Measurements from ENCODE around the gene MYCN. TPM values are rescaled to one million over a fixed set of nuclear protein-coding genes. Genes with fewer than 3 reads are reported as not detected.

MYCN gene
- total RNA-seq, 4 donors from 2014 or later, result 0.57 to 3.8 (median 1.6) TPM

DNA sequence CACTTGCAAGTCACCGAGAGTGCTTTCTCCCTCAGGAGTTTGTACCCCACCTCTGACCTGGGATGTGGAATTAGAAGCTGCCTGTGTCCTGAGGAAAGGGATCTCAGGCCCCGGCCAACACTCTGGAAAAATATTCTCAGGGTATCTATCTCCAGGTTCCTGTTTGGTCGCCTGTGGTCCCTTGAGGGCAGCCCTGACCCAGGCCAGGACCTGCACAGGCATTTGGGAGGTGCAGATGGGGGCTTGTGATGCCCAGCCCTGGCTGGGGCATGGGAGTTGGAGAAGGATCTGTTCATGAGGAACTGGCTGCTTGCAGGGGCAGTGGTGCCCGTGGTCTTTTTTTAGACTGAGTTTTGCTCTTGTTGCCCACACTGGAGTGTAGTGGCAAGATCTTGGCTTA lies 46.3 kb downstream of the MYCN start:
- Histone ChIP-seq H3K27me3 (peaks cover 5% of the 10 kb centered on the region), H3K36me3 (no peaks in the 10 kb centered on the region), H3K27ac (no peak overlapping the region), H3K4me3 (no peak overlapping the region), H3K4me1 (no peaks in the 10 kb centered on the region), H3K9me3 (no peaks in the 10 kb centered on the region)
- DNase-seq (ENCODE audit: low spot score in 2 of 2), result no peak
- 73% methylated on average over 4 of the region's 4 CpGs for WGBS
- TF ChIP-seq EP300 (IDR thresholded peaks at IDR 0.05) (no peak), POLR2AphosphoS5 (IDR thresholded peaks at IDR 0.05) (no peak), POLR2A (IDR thresholded peaks at IDR 0.05) (no peak), CTCF (IDR thresholded peaks at IDR 0.05) (no peak)

DNA sequence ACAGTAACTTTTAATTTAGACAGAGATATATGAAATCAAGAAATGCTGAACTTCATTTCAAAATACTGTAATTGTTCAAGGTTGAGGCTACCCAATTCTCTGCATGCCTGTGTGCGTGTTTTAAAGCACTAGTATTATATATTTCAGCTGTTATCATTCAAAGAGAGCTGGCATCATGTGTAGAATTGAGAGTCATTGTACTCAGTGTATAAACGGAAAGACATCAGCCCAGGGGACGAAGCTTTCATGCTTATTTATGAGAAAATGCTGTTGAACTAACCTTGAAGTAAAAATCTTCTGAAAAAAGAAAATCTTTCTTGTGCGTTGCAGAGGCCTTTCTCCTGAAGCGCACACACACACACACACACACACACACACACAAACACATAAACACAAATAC lies 48.4 kb downstream of the MYCN start:
- no peak for DNase-seq (ENCODE audit: low spot score in 2 of 2)
- Histone ChIP-seq H3K4me3 (no peak overlapping the region), H3K27ac (no peak overlapping the region), H3K27me3 (peaks cover 5% of the 10 kb centered on the region), H3K36me3 (no peaks in the 10 kb centered on the region), H3K4me1 (no peaks in the 10 kb centered on the region), H3K9me3 (no peaks in the 10 kb centered on the region)
- 69% methylated on average over 5 of the region's 5 CpGs for WGBS
- TF ChIP-seq CTCF (IDR thresholded peaks at IDR 0.05) (no peak), POLR2A (IDR thresholded peaks at IDR 0.05) (no peak), POLR2AphosphoS5 (IDR thresholded peaks at IDR 0.05) (no peak), EP300 (IDR thresholded peaks at IDR 0.05) (no peak)

- no peak for TF ChIP-seq POLR2AphosphoS5 (IDR thresholded peaks at IDR 0.05)
- no peak for TF ChIP-seq POLR2A (IDR thresholded peaks at IDR 0.05)
- TF ChIP-seq EP300 (IDR thresholded peaks at IDR 0.05), result no peak
- no peak for TF ChIP-seq CTCF (IDR thresholded peaks at IDR 0.05)
- 36% methylated on average over 7 of the region's 7 CpGs for WGBS
- Histone ChIP-seq H3K4me3 (no peak overlapping the region), H3K36me3 (no peaks in the 10 kb centered on the region), H3K9me3 (no peaks in the 10 kb centered on the region), H3K4me1 (no peaks in the 10 kb centered on the region), H3K27ac (no peak overlapping the region), H3K27me3 (peaks cover 5% of the 10 kb centered on the region)
- DNase-seq (ENCODE audit: low spot score in 2 of 2), result no peak
Measured at GRCh38 chr2:15989559-15989958, 49.2 kb downstream of the MYCN start.

DNA sequence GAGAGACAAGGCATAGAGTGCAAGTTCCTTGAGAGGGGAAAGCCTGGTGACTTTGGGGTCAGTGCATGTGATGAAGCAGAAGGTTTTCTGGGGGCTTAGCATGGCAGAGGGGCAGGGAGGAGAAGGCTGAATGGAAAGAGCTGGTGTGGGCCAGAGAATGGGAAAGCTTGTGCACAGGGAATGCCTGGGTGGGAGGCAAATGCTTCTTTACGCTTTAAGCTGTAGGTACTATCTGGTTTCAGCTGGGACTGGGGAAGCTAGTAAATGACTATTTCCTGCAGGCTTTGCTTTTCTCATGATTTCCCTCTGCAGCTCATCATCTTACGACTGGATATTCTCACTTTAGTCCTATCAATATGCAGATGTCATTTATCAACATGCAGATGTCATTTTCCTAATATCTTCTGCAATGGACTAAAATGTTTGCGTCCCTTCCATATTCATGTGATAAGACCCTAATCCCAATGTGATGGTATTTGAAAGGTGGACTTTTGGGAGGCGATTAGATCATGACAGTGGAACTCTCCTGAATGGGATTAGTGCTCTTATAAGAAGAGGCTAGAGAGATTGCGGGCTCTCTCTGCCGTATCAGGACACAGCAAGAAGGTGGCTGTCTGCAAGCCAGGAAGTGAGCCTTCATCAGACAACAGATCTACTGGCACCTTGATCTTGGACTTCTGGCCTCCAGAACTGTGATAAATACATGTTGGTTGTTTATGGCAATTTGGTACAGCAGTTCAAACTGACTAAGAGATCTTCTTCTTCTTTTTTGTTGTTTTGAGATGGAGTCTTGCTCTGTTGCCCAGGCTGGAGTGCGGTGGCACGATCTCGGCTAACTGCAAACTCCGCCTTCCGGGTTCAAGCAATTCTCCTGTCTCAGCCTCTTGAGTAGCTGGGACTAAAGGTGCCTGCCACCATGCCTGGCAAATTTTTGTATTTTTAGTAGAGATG lies 50.1 kb downstream of the MYCN start:
- H3K4me3 ChIP-seq, result no peak overlapping the region

DNA sequence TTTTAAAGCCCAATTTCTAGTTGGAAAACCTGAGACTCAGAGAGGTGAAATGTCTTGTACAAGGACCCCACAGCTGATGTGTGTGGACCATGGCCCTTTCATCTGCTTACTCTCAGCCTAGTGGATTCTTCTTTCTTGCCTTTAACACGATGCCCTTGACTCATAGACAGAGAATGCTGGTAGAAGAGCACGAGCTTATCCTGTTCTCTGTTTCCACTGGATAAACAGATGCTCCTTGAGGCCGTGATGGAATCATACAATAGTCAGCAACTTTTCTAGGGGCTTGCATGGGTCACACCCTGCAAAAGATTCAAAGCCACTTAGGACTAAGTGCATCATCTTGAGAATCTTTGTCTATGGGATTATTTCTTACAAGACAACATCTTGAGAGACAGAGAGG lies 50.9 kb downstream of the MYCN start:
- H3K9me3 ChIP-seq, result no peaks in the 10 kb centered on the region
- TF ChIP-seq EP300 (IDR thresholded peaks at IDR 0.05), result no peak
- no peak for TF ChIP-seq CTCF (IDR thresholded peaks at IDR 0.05)
- TF ChIP-seq POLR2AphosphoS5 (IDR thresholded peaks at IDR 0.05), result no peak
- no peak for TF ChIP-seq POLR2A (IDR thresholded peaks at IDR 0.05)
- DNase-seq (ENCODE audit: low spot score in 2 of 2), result no peak
- peaks cover 5% of the 10 kb centered on the region for H3K27me3 ChIP-seq
- H3K4me1 ChIP-seq, result no peaks in the 10 kb centered on the region
- 63% methylated on average over 3 of the region's 3 CpGs for WGBS
- no peaks in the 10 kb centered on the region for H3K36me3 ChIP-seq
- no peak overlapping the region for H3K4me3 ChIP-seq
- H3K27ac ChIP-seq, result no peak overlapping the region

More for the DNA sequence above, 50.1 kb downstream of the MYCN start:
- no peak for TF ChIP-seq POLR2AphosphoS5 (IDR thresholded peaks at IDR 0.05)
- H3K9me3 ChIP-seq, result no peaks in the 10 kb centered on the region
- no peaks in the 10 kb centered on the region for H3K4me1 ChIP-seq
- peaks cover 5% of the 10 kb centered on the region for H3K27me3 ChIP-seq
- 92% methylated on average over 11 of the region's 11 CpGs for WGBS
- no peak overlapping the region for H3K27ac ChIP-seq
- H3K36me3 ChIP-seq, result no peaks in the 10 kb centered on the region
- DNase-seq (ENCODE audit: low spot score in 2 of 2), result no peak
